GM12878 (cell line): Measurements from ENCODE around the gene RREB1. TPM values are rescaled to one million over a fixed set of nuclear protein-coding genes. Genes with fewer than 3 reads are reported as not detected.

Experiments used
- ATAC-seq: fragments of 200-7000 bp; cut with Tn5 transposase; 3 replicates; pipeline ENCODE4 v1.9.1; 2020; ENCODE audit warnings: mild to moderate bottlenecking, moderate library complexity
- BruUV-seq: library from RNA; stranded (reverse); fragments of 400-500 nt; replicated peaks from 2 replicates; lab custom pipeline; 2021; lab: Mats Ljungman, UMichigan
- CTCF ChIA-PET: fragments of 300-600 bp; sonication (Branson Sonifier 250); formaldehyde crosslinking; extraction: SDS; loops from one replicate; lab custom pipeline; 2021; ENCODE audit warnings: inconsistent platforms; lab: Yijun Ruan, JAX
- POLR2A ChIA-PET: fragments of 350-600 bp; formaldehyde crosslinking; extraction: SDS; loops from one replicate; lab custom pipeline; 2021; ENCODE audit warnings: inconsistent platforms; lab: Charles Lee
- RAD21 ChIA-PET: fragments of 300-600 bp; sonication (Branson Sonifier 250); formaldehyde crosslinking; loops from one replicate; lab custom pipeline; 2023; ENCODE audit warnings: antibody characterized with exemption; ENCODE audit not compliant: unreplicated experiment; lab: Charles Lee
- SMC1A ChIA-PET: fragments of 300-600 bp; sonication (Branson Sonifier 250); formaldehyde crosslinking; loops from one replicate; lab custom pipeline; 2023; ENCODE audit not compliant: unreplicated experiment, uncharacterized antibody; lab: Charles Lee
- DNase-seq: peaks from one replicate; pipeline ENCODE4 v3.0.0-alpha.2; 2011; ENCODE audit warnings: low read depth, low spot score
- FAIRE-seq: peaks from 3 replicates; lab custom pipeline; 2011; peaks lifted over from hg19 to GRCh38; lab: Jason Lieb, UNC
- H2AFZ ChIP-seq: 2 replicates; pipeline ENCODE4 v1.6.0; 2011; ENCODE audit warnings: low read depth, low read length, control low read depth; ENCODE audit not compliant: control insufficient read depth
- H3K27ac ChIP-seq: 2 replicates; pipeline ENCODE4 v1.5.1; 2011; ENCODE audit warnings: control low read depth; ENCODE audit not compliant: control insufficient read depth, insufficient read depth
- H3K27me3 ChIP-seq, 2 experiments: replicated peaks in 1 of 2; 2 replicates each; pipeline versions ENCODE4 v1.6.0 to v1.6.1; 2011; ENCODE audit warnings: low read length in 1 of 2; ENCODE audit not compliant: control insufficient read depth in 2 of 2, insufficient read depth in 2 of 2
- H3K36me3 ChIP-seq, 2 experiments: 2 replicates each; pipeline ENCODE4 v1.5.1; 2011; ENCODE audit warnings: low read length in 1 of 2; ENCODE audit not compliant: control insufficient read depth in 2 of 2, insufficient read depth in 2 of 2
- H3K4me1 ChIP-seq: 2 replicates; pipeline ENCODE4 v1.6.1; 2011; ENCODE audit warnings: mild to moderate bottlenecking, low read length, moderate library complexity, mixed read lengths; ENCODE audit not compliant: control insufficient read depth, insufficient read depth
- H3K4me2 ChIP-seq: 2 replicates; pipeline ENCODE4 v1.6.0; 2011; ENCODE audit warnings: control low read depth; ENCODE audit not compliant: control insufficient read depth, insufficient read depth
- H3K4me3 ChIP-seq: fragments of 200-600 bp; sonication (generic); 2 replicates; pipeline ENCODE4 v1.5.1; 2016
- H3K79me2 ChIP-seq: 2 replicates; pipeline ENCODE4 v1.6.0; 2011; ENCODE audit warnings: low read length; ENCODE audit not compliant: control insufficient read depth, insufficient read depth
- H3K9ac ChIP-seq: 2 replicates; pipeline ENCODE4 v1.8.0; 2011; ENCODE audit warnings: low read length, control low read depth, mixed read lengths; ENCODE audit not compliant: control insufficient read depth, insufficient read depth
- H3K9me3 ChIP-seq: replicated peaks from 3 replicates; pipeline ENCODE4 v1.5.1; 2011; ENCODE audit warnings: mild to moderate bottlenecking, low read length; ENCODE audit not compliant: control insufficient read depth, insufficient read depth
- H4K20me1 ChIP-seq: 2 replicates; pipeline ENCODE4 v1.6.0; 2011; ENCODE audit not compliant: control insufficient read depth, insufficient read depth
- BCLAF1 ChIP-seq: fragments of 450-650 bp; IDR thresholded peaks from 2 replicates; pipeline ENCODE4 v1.6.1; 2017; ENCODE audit warnings: antibody characterized with exemption, mild to moderate bottlenecking, moderate library complexity
- CEBPB ChIP-seq, 2 experiments: fragments of 150-350 bp in 1 of 2; IDR thresholded peaks; 2 replicates each; pipeline ENCODE4 v1.6.1; 2012 to 2014; ENCODE audit warnings: low read depth in 2 of 2, low read length in 2 of 2, borderline replicate concordance in 1 of 2, inconsistent platforms in 1 of 2
- E2F8 ChIP-seq: fragments of 450-650 bp; IDR thresholded peaks from 2 replicates; pipeline ENCODE4 v1.6.1; 2018; ENCODE audit warnings: mild to moderate bottlenecking, low read depth, moderate library complexity; ENCODE audit not compliant: partially characterized antibody
- FOS ChIP-seq: IDR thresholded peaks from 3 replicates; pipeline ENCODE4 v1.6.1; 2011; ENCODE audit warnings: borderline replicate concordance; ENCODE audit not compliant: insufficient read length; ENCODE audit errors: extremely low read depth
- HDAC6 ChIP-seq: fragments of 200-600 bp; sonication (generic); IDR thresholded peaks from one replicate; pipeline ENCODE4 v1.8.0; 2017; ENCODE audit warnings: antibody characterized with exemption; ENCODE audit not compliant: unreplicated experiment
- NFYA ChIP-seq: IDR thresholded peaks from 2 replicates; pipeline ENCODE4 v1.6.1; 2011; ENCODE audit warnings: low read depth, mild to moderate bottlenecking, low read length, improper control_type of control experiment, borderline replicate concordance
- POLR2AphosphoS2 ChIP-seq: IDR thresholded peaks from 2 replicates; pipeline ENCODE4 v1.6.1; 2011; ENCODE audit warnings: low read depth, mild to moderate bottlenecking, low read length, improper control_type of control experiment, moderate library complexity
- RAD51 ChIP-seq: fragments of 450-650 bp; IDR thresholded peaks from 2 replicates; pipeline ENCODE4 v1.6.1; 2016; ENCODE audit warnings: moderate library complexity, mild to moderate bottlenecking, inconsistent platforms
- SIN3A ChIP-seq: IDR thresholded peaks from 2 replicates; pipeline ENCODE4 v1.6.1; 2012; ENCODE audit warnings: low read depth, low read length, improper control_type of control experiment
- SMC3 ChIP-seq: IDR thresholded peaks from 2 replicates; pipeline ENCODE4 v1.6.1; 2011; ENCODE audit warnings: low read length, improper control_type of control experiment, borderline replicate concordance
- TBL1XR1 ChIP-seq: IDR thresholded peaks from 2 replicates; pipeline ENCODE4 v1.6.1; 2012; ENCODE audit warnings: low read depth, low read length, improper control_type of control experiment
- ZBTB11 ChIP-seq: fragments of 450-650 bp; formaldehyde crosslinking; IDR thresholded peaks from 2 replicates; pipeline ENCODE4 v1.5.0; 2022; ENCODE audit warnings: mild to moderate bottlenecking, missing genetic modification characterization
- ZNF384 ChIP-seq: IDR thresholded peaks from 2 replicates; pipeline ENCODE4 v1.6.1; 2012; ENCODE audit warnings: low read depth, mild to moderate bottlenecking, low read length, improper control_type of control experiment, borderline replicate concordance
- ZZZ3 ChIP-seq: IDR thresholded peaks from 2 replicates; pipeline ENCODE4 v1.6.1; 2011; ENCODE audit warnings: low read depth; ENCODE audit not compliant: control insufficient read depth, insufficient read length
- WGBS: methylation state at CpG from one replicate; pipeline ENCODE4 v1.1.6; 2016; ENCODE audit warnings: low lambda C conversion rate; ENCODE audit not compliant: insufficient replicate concordance, insufficient coverage; ENCODE audit errors: missing lambda C conversion rate; 5-methylcytosine and 5-hydroxymethylcytosine counted together
- in situ Hi-C: fragments of 300-500 bp; cut with MboI; formaldehyde crosslinking; loops from 9 replicates; pipeline ENCODE4 v1.14.3; 2018; ENCODE audit warnings: mixed read lengths
- intact Hi-C: fragments of 100-400 bp; cut with micrococcal nuclease; formaldehyde crosslinking; loops from one replicate; pipeline ENCODE4 v1.14.2; 2022; ENCODE audit not compliant: unreplicated experiment
- polyA plus RNA-seq, 11 experiments: library from polyadenylated mRNA; depleted of rRNA in 4 of 11; unstranded in 6 of 11; stranded (reverse) in 5 of 11; fragments of >200 nt; fragmentation: Nextera tagmentation in 4 of 11; fragmentation: Illumina TruSeq in 1 of 11; extraction: Ambion mirVana in 4 of 11; extraction: Trizol in 1 of 11; gene quantifications; 1 replicate in 1 of 11; 2 replicates in 10 of 11; pipeline versions ENCODE4 v1.2.1 to v1.2.3, GENCODE V29; 2011 to 2016; ENCODE audit warnings: inconsistent platforms in 2 of 11, missing spikeins in 2 of 11, low read depth in 1 of 11
- total RNA-seq, 4 experiments: library from RNA; depleted of rRNA in 3 of 4; stranded (reverse); fragments of >200 nt in 3 of 4; fragmentation: Illumina TruSeq in 1 of 4; extraction: Trizol in 1 of 4; gene quantifications; 2 replicates each; pipeline versions ENCODE4 v1.2.1 to v1.2.3, GENCODE V29; 2013 to 2021

The RREB1 gene
- total and polyA plus RNA-seq, 10 of the 15 experiments (the other 5 are each of a cell fraction or from before 2014, with no cell fraction given) = 1.9 to 30.3 (median 8.6) TPM

GRCh38 chr6:7129360-7129759, 21.6 kb downstream of the RREB1 start:
- Histone ChIP-seq H3K27me3 (no peaks in the 10 kb centered on the region), H3K79me2 (peaks cover 94% of the 10 kb centered on the region), H3K4me2 (peak overlapping the region; percentile 9; the same call in 1 of the 2 replicates), H3K4me1 (peaks cover 51% of the 10 kb centered on the region), H2AFZ (no peak overlapping the region), H3K9ac (no peak overlapping the region), H3K9me3 (no peaks in the 10 kb centered on the region), H3K36me3 (peaks cover 12 to 13% of the 10 kb centered on the region in 2 experiments), H4K20me1 (peaks cover 24% of the 10 kb centered on the region), H3K4me3 (no peak overlapping the region), H3K27ac (0 out of 2 replicates have a peak overlapping the region, but pooled peaks have one; percentile 43)
- SMC1A ChIA-PET = interaction anchor here (0.8 to 2.7 kb wide), 4 partner anchors 10 to 42 kb away, joined by 4 to 11 read pairs (median 6); no protein-coding TSS in a partner anchor
- FAIRE-seq (no peak), DNase-seq (no peak), ATAC-seq (peak; percentile 30; the same call in 2 of the 3 replicates)
- no TSS peak for BruUV-seq
- CTCF ChIA-PET = interaction anchor here (1.6 to 1.7 kb wide), 2 partner anchors 9 to 13 kb away, joined by 3 to 8 read pairs; no protein-coding TSS in a partner anchor
- RAD21 ChIA-PET = interaction anchor here (1.2 kb wide), 1 partner anchor 42 kb away, joined by 3 read pairs; no protein-coding TSS in a partner anchor
- in situ Hi-C loops = no loop called here
- WGBS = 60% methylated on average over 6 of the region's 6 CpGs
- POLR2A ChIA-PET = interaction anchor here (1.3 to 3.6 kb wide), 2 partner anchors 8 to 12 kb away, joined by 4 to 17 read pairs; no protein-coding TSS in a partner anchor
- intact Hi-C loops = no loop called here
- TF ChIP-seq NFYA (no peak), POLR2AphosphoS2 (no peak), BCLAF1 (no peak), SIN3A (no peak), SMC3 (no peak), ZNF384 (no peak), TBL1XR1 (no peak), ZZZ3 (no peak), E2F8 (no peak), FOS (no peak), ZBTB11 (CRISPR knock-in tag) (no peak), RAD51 (no peak), HDAC6 (no peak), CEBPB (IDR thresholded peaks at IDR 0.05; ENCODE audit: borderline replicate concordance in 1 of 2, low read depth in 2 of 2, low read length in 2 of 2) (no peak)
